H1 (cell line): ENCODE data around the gene KCNQ1. TPM values are rescaled to one million over a fixed set of nuclear protein-coding genes. Genes with fewer than 3 reads are reported as not detected.

ENCODE experiments used
- CTCF ChIA-PET: fragments of 300-600 bp; sonication (Branson Sonifier 250); formaldehyde crosslinking; loops from one replicate; lab custom pipeline; 2021; ENCODE audit not compliant: partially characterized antibody; lab: Charles Lee
- POLR2A ChIA-PET: fragments of 300-600 bp; sonication (Branson Sonifier 250); formaldehyde crosslinking; loops from one replicate; lab custom pipeline; 2021; ENCODE audit warnings: inconsistent platforms; ENCODE audit not compliant: partially characterized antibody; lab: Charles Lee
- DNase-seq, 2 experiments: peaks; one replicate each; pipeline versions ENCODE4 v3.0.0 to v3.0.0-alpha.2; 2010 to 2022; ENCODE audit warnings: low spot score in 2 of 2, low read depth in 1 of 2, mixed read lengths in 1 of 2
- FAIRE-seq: peaks from 2 replicates; lab custom pipeline; 2011; peaks lifted over from hg19 to GRCh38; lab: Jason Lieb, UNC
- H2AFZ ChIP-seq: 2 replicates; pipeline ENCODE4 v1.8.1; 2012; ENCODE audit warnings: low read length, inconsistent platforms
- H2AK5ac ChIP-seq: 2 replicates; pipeline ENCODE4 v1.6.1; 2013; ENCODE audit warnings: low read depth, low read length
- H2BK120ac ChIP-seq: replicated peaks from 2 replicates; pipeline ENCODE3; 2013; ENCODE audit warnings: low read depth, low read length, inconsistent platforms
- H2BK12ac ChIP-seq: 2 replicates; pipeline ENCODE4 v1.6.1; 2013; ENCODE audit warnings: low read depth, low read length
- H2BK15ac ChIP-seq: 2 replicates; pipeline ENCODE4 v1.6.1; 2013; ENCODE audit warnings: low read length
- H2BK20ac ChIP-seq: 2 replicates; pipeline ENCODE4 v1.6.1; 2013; ENCODE audit warnings: low read length
- H2BK5ac ChIP-seq: 2 replicates; pipeline ENCODE4 v1.6.1; 2013; ENCODE audit warnings: low read depth, low read length
- H3K14ac ChIP-seq: 2 replicates; pipeline ENCODE4 v1.6.1; 2013; ENCODE audit warnings: inconsistent platforms; ENCODE audit not compliant: insufficient read length
- H3K18ac ChIP-seq: 2 replicates; pipeline ENCODE4 v1.6.1; 2013; ENCODE audit warnings: low read length; ENCODE audit errors: extremely low read depth
- H3K23ac ChIP-seq: 2 replicates; pipeline ENCODE4 v1.6.1; 2013; ENCODE audit warnings: inconsistent platforms; ENCODE audit not compliant: insufficient read length
- H3K23me2 ChIP-seq: 2 replicates; pipeline ENCODE4 v1.6.1; 2013; ENCODE audit warnings: low read depth, low read length
- H3K27ac ChIP-seq: 2 replicates; pipeline ENCODE4 v1.6.1; 2011; ENCODE audit warnings: low read depth, low read length, inconsistent platforms
- H3K27me3 ChIP-seq, 4 experiments: replicated peaks in 1 of 4; 1 replicate in 1 of 4; 2 replicates in 3 of 4; pipeline versions ENCODE4 v1.6.1 to v1.8.1; 2011 to 2013; ENCODE audit warnings: low read length in 3 of 4, mild to moderate bottlenecking in 3 of 4, inconsistent platforms in 2 of 4, mixed read lengths in 2 of 4, moderate library complexity in 1 of 4; ENCODE audit not compliant: control insufficient read depth in 3 of 4, insufficient read depth in 3 of 4; ENCODE audit errors: extremely low read depth in 1 of 4
- H3K36me3 ChIP-seq, 4 experiments: 2 replicates each; pipeline versions ENCODE4 v1.6.1 to v1.8.1; 2011 to 2013; ENCODE audit warnings: mild to moderate bottlenecking in 4 of 4, low read length in 3 of 4, moderate library complexity in 2 of 4, control low read depth in 1 of 4, inconsistent platforms in 1 of 4; ENCODE audit not compliant: insufficient read depth in 4 of 4, control insufficient read depth in 2 of 4
- H3K4ac ChIP-seq: replicated peaks from 2 replicates; pipeline ENCODE3; 2013; ENCODE audit warnings: low read length, low read depth, mixed read lengths, inconsistent platforms; ENCODE audit not compliant: insufficient read length
- H3K4me1 ChIP-seq, 4 experiments: replicated peaks in 1 of 4; 1 replicate in 1 of 4; 2 replicates in 3 of 4; pipeline versions ENCODE4 v1.6.1 to v1.8.1; 2011 to 2013; ENCODE audit warnings: low read length in 3 of 4, inconsistent platforms in 2 of 4, mixed read lengths in 1 of 4; ENCODE audit not compliant: insufficient read depth in 4 of 4, control insufficient read depth in 3 of 4
- H3K4me2 ChIP-seq, 2 experiments: 2 replicates each; pipeline versions ENCODE4 v1.6.1 to v1.8.1; 2011 to 2013; ENCODE audit warnings: low read depth in 2 of 2, low read length in 2 of 2, control low read depth in 1 of 2, inconsistent platforms in 1 of 2, mild to moderate bottlenecking in 1 of 2; ENCODE audit not compliant: insufficient read depth in 1 of 2
- H3K4me3 ChIP-seq, 4 experiments: fragments of 200-600, 300-600 bp in 1 of 4; sonication (generic), shearing (Covaris generic), sonication (Bioruptor Twin) in 1 of 4; 2 replicates each; pipeline versions ENCODE4 v1.5.1 to v1.8.1; 2011 to 2016; ENCODE audit warnings: low read length in 4 of 4, low read depth in 3 of 4, control low read depth in 2 of 4, inconsistent platforms in 2 of 4, mild to moderate bottlenecking in 2 of 4, mixed read lengths in 1 of 4, moderate library complexity in 1 of 4; ENCODE audit not compliant: insufficient read depth in 2 of 4; ENCODE audit errors: extremely low read depth in 1 of 4
- H3K56ac ChIP-seq: replicated peaks from 2 replicates; pipeline ENCODE3; 2013; ENCODE audit warnings: low read depth, mild to moderate bottlenecking, mixed read lengths, low read length, inconsistent platforms; ENCODE audit not compliant: insufficient read length
- H3K79me1 ChIP-seq: 2 replicates; pipeline ENCODE4 v1.6.1; 2013; ENCODE audit warnings: low read depth, low read length, control low read depth
- H3K79me2 ChIP-seq, 2 experiments: 2 replicates each; pipeline versions ENCODE4 v1.6.1 to v1.8.1; 2012 to 2013; ENCODE audit warnings: low read length in 2 of 2, mild to moderate bottlenecking in 2 of 2, inconsistent platforms in 1 of 2; ENCODE audit not compliant: insufficient read depth in 2 of 2, control insufficient read depth in 1 of 2
- H3K9ac ChIP-seq, 4 experiments: replicated peaks in 1 of 4; 1 replicate in 1 of 4; 2 replicates in 3 of 4; pipeline versions ENCODE4 v1.6.1 to v1.8.1; 2011 to 2013; ENCODE audit warnings: low read depth in 3 of 4, low read length in 3 of 4, control low read depth in 2 of 4, mild to moderate bottlenecking in 2 of 4, moderate library complexity in 2 of 4, inconsistent platforms in 1 of 4; ENCODE audit errors: extremely low read depth in 1 of 4
- H3K9me3 ChIP-seq, 2 experiments: 2 replicates each; pipeline versions ENCODE4 v1.6.1 to v1.8.1; 2012 to 2013; ENCODE audit warnings: mild to moderate bottlenecking in 2 of 2, moderate library complexity in 2 of 2, control low read depth in 1 of 2, inconsistent platforms in 1 of 2, low read depth in 1 of 2, low read length in 1 of 2, mixed read lengths in 1 of 2; ENCODE audit not compliant: insufficient read depth in 2 of 2
- H4K20me1 ChIP-seq, 2 experiments: replicated peaks in 1 of 2; 2 replicates each; pipeline versions ENCODE3 to v1.8.1; 2011 to 2013; ENCODE audit warnings: inconsistent platforms in 2 of 2, low read length in 2 of 2, mild to moderate bottlenecking in 1 of 2; ENCODE audit not compliant: insufficient read depth in 2 of 2, control insufficient read depth in 1 of 2
- H4K5ac ChIP-seq: 2 replicates; pipeline ENCODE4 v1.6.1; 2013; ENCODE audit warnings: low read length, low read depth, mixed read lengths, inconsistent platforms; ENCODE audit not compliant: insufficient read length
- H4K8ac ChIP-seq: 2 replicates; pipeline ENCODE4 v1.8.0; 2013; ENCODE audit warnings: mild to moderate bottlenecking, moderate library complexity, low read length, inconsistent platforms; ENCODE audit not compliant: insufficient read depth; ENCODE audit errors: extremely low read depth
- H4K91ac ChIP-seq: replicated peaks from 2 replicates; pipeline ENCODE3; 2013; ENCODE audit warnings: low read length, mixed read lengths, inconsistent platforms; ENCODE audit not compliant: insufficient read length
- ASH2L ChIP-seq: fragments of 200-600, 300-600 bp; sonication (generic); IDR thresholded peaks from one replicate; pipeline ENCODE4 v1.7.1; 2017; ENCODE audit warnings: low read length
- CBX8 ChIP-seq: fragments of 300-800, 300-1000 bp; sonication (generic); IDR thresholded peaks from 2 replicates; pipeline ENCODE4 v1.7.1; 2016; ENCODE audit warnings: low read depth, low read length, borderline replicate concordance
- NANOG ChIP-seq: IDR thresholded peaks from 2 replicates; pipeline ENCODE4 v1.6.1; 2011; ENCODE audit warnings: low read length, low read depth, mild to moderate bottlenecking, inconsistent platforms; ENCODE audit not compliant: insufficient read depth, poor library complexity, severe bottlenecking
- RFX5 ChIP-seq: IDR thresholded peaks from 2 replicates; pipeline ENCODE4 v1.6.1; 2011; ENCODE audit warnings: low read depth, low read length, improper control_type of control experiment, borderline replicate concordance
- RNF2 ChIP-seq: fragments of 200-900, 300-1000 bp; sonication (generic); IDR thresholded peaks from 2 replicates; pipeline ENCODE4 v1.7.1; 2016; ENCODE audit warnings: borderline replicate concordance, low read depth, mild to moderate bottlenecking, antibody characterized with exemption, low read length; ENCODE audit not compliant: poor library complexity, severe bottlenecking; ENCODE audit errors: missing control alignments
- SIX5 ChIP-seq: IDR thresholded peaks from 2 replicates; pipeline ENCODE4 v1.6.1; 2011; ENCODE audit warnings: mild to moderate bottlenecking, low read depth, low read length
- SP1 ChIP-seq: IDR thresholded peaks from 2 replicates; pipeline ENCODE4 v1.6.1; 2011; ENCODE audit warnings: low read depth, low read length
- TCF12 ChIP-seq: IDR thresholded peaks from 2 replicates; pipeline ENCODE4 v1.6.1; 2011; ENCODE audit warnings: low read depth, mild to moderate bottlenecking, low read length
- YY1 ChIP-seq: IDR thresholded peaks from 2 replicates; pipeline ENCODE4 v1.6.1; 2011; ENCODE audit warnings: low read depth, mild to moderate bottlenecking, low read length
- WGBS, 2 experiments: shearing (Covaris generic) in 1 of 2; methylation state at CpG; one replicate each; pipeline versions ENCODE4 v1.1.6 to v1.1.7; 2013 to 2015; ENCODE audit warnings: low lambda C conversion rate in 2 of 2, mixed read lengths in 2 of 2, inconsistent platforms in 1 of 2, low coverage in 1 of 2, missing lambda C conversion rate in 1 of 2; ENCODE audit not compliant: insufficient replicate concordance in 2 of 2, insufficient coverage in 1 of 2, insufficient read length in 1 of 2; ENCODE audit errors: extremely low coverage in 1 of 2, missing lambda C conversion rate in 1 of 2; 5-methylcytosine and 5-hydroxymethylcytosine counted together
- polyA plus RNA-seq, 7 experiments: library from polyadenylated mRNA; depleted of rRNA in 3 of 7; stranded (reverse) in 5 of 7; unstranded in 2 of 7; fragments of >200 nt in 5 of 7; fragments of 200-250 nt in 2 of 7; gene quantifications; 1 replicate in 5 of 7; 2 replicates in 1 of 7; 4 replicates in 1 of 7; pipeline versions ENCODE4 v1.2.1 to v1.2.3, GENCODE V29; 2011 to 2013; ENCODE audit warnings: missing spikeins in 2 of 7, mixed read lengths in 2 of 7
- total RNA-seq: library from RNA; stranded (reverse); fragmentation: NEBNext Ultra II Directional; extraction: Animal tissue kit (Norgen Biotek cat#: 25700); gene quantifications from 2 replicates; pipeline ENCODE4 v1.2.1, GENCODE V29; 2021
- TF ChIP-seq, protein P1 (sequence below): IDR thresholded peaks from 2 replicates; pipeline ENCODE4 v1.6.1; 2012; ENCODE audit warnings: inconsistent platforms
- TF ChIP-seq, protein P2 (sequence below): IDR thresholded peaks from 2 replicates; pipeline ENCODE4 v1.6.1; 2012; ENCODE audit warnings: low read length, inconsistent platforms

The KCNQ1 gene
- total and polyA plus RNA-seq, 2 of the 8 experiments (the other 6 are each of a cell fraction or from before 2014, with no cell fraction given) = 1.9 to 2.0 TPM

DNA sequence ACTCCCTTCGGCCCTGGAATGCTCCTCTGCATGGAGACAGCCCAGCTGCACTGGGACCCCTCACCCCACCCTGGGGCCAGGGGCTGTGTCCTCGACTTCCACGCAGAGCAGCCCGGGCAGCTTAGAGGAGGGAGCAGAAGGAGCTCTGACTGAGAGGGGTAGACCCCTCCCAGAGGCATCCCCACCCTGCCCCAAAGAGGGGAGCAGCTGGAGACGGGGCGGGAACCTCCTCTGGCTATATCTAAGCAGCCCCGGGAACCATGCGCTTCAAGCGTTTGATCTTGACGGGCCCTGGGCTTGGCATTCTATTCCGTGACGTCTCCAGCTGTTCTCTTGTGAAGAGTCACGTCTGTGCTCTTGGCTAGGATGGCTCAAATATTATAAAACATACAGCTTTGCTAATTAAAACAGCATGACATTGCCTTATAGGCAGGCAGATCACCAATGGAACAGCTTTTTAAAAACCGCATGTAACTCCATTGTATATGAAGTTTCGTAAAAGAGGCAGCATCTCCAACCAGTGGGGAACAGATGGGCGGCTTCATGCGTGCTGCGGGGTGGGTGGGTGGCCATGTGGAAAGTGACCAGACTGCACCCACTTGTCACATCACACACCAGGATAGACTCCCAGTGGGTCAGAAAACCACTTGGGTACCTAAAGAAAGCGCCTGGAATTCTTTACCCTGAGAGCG is 7.7 kb downstream of the KCNQ1 start:
- Histone ChIP-seq H3K23ac (no peak overlapping the region), H3K4me3 (no peak overlapping the region), H4K91ac (no peak overlapping the region), H3K14ac (no peak overlapping the region), H2AK5ac (no peak overlapping the region), H4K20me1 (peaks cover 0 to 5% of the 10 kb centered on the region in 2 experiments), H2AFZ (no peak overlapping the region), H4K8ac (no peak overlapping the region), H4K5ac (no peak overlapping the region), H2BK15ac (no peak overlapping the region), H2BK120ac (no peak overlapping the region), H3K36me3 (no peaks in the 10 kb centered on the region), H2BK12ac (no peak overlapping the region), H3K56ac (no peak overlapping the region), H3K4me1 (no peaks in the 10 kb centered on the region), H3K23me2 (no peaks in the 10 kb centered on the region), H3K79me2 (no peaks in the 10 kb centered on the region), H3K9ac (no peak overlapping the region), H3K27ac (no peak overlapping the region), H3K4ac (no peak overlapping the region), H3K4me2 (no peak overlapping the region), H3K27me3 (peaks cover 8 to 54% (median 28%) of the 10 kb centered on the region in 4 experiments), H3K9me3 (no peaks in the 10 kb centered on the region), H2BK20ac (no peak overlapping the region), H3K79me1 (no peaks in the 10 kb centered on the region), H2BK5ac (no peak overlapping the region), H3K18ac (no peak overlapping the region)
- no peak for FAIRE-seq
- ChIA-PET CTCF (interaction anchor here (0.7 to 2.1 kb wide), 7 partner anchors 23 to 475 kb away, joined by 3 to 16 read pairs (median 3); no protein-coding TSS in a partner anchor), POLR2A (no interaction called here)
- no peak for DNase-seq
- WGBS, 2 experiments = 79% methylated on average over 19 of the region's 20 CpGs; no CpG with 5 or more reads in 1 of the 2 experiments
- TF ChIP-seq, protein P1, sequence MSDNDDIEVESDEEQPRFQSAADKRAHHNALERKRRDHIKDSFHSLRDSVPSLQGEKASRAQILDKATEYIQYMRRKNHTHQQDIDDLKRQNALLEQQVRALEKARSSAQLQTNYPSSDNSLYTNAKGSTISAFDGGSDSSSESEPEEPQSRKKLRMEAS = no peak
- TF ChIP-seq, protein P2, sequence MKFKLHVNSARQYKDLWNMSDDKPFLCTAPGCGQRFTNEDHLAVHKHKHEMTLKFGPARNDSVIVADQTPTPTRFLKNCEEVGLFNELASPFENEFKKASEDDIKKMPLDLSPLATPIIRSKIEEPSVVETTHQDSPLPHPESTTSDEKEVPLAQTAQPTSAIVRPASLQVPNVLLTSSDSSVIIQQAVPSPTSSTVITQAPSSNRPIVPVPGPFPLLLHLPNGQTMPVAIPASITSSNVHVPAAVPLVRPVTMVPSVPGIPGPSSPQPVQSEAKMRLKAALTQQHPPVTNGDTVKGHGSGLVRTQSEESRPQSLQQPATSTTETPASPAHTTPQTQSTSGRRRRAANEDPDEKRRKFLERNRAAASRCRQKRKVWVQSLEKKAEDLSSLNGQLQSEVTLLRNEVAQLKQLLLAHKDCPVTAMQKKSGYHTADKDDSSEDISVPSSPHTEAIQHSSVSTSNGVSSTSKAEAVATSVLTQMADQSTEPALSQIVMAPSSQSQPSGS = no peak
- TF ChIP-seq ASH2L = no peak
- TF ChIP-seq TCF12 = no peak
- TF ChIP-seq RNF2 = no peak
- no peak for TF ChIP-seq CBX8
- TF ChIP-seq SIX5 = no peak
- TF ChIP-seq YY1 = no peak
- no peak for TF ChIP-seq SP1
- TF ChIP-seq NANOG = no peak
- TF ChIP-seq RFX5 = no peak
